ENCODE data around the gene SLC12A7.
"Not testable (repeated sequence)": the region's sequence is repeated elsewhere in the genome, so short reads cannot be mapped to it uniquely, and the experiment has no call there.

SLC12A7 gene

GRCh38 chr5:1128977-1129710, 17.3 kb upstream of the SLC12A7 start:
- TF ChIP-seq JUND (IDR thresholded peaks at IDR 0.05; ENCODE audit: low read depth) = no peak
- DNase-seq (ENCODE audit: low read depth in 1 of 2, low spot score in 1 of 2) = no peak
- in situ Hi-C loops (cut with HindIII; ENCODE audit: low pct_unique_long_range_greater_than_20kb, low sequenced_read_pairs) = no loop called here

- in situ Hi-C loops (cut with HindIII; ENCODE audit: low pct_unique_long_range_greater_than_20kb, low sequenced_read_pairs) = no loop called here
- DNase-seq (ENCODE audit: low read depth in 1 of 2, low spot score in 1 of 2) = peak; percentile 90
- TF ChIP-seq JUND (IDR thresholded peaks at IDR 0.05; ENCODE audit: low read depth) = no peak
Observed at GRCh38 chr5:1127959-1128785, 16.3 kb upstream of the SLC12A7 start.

GRCh38 chr5:1125695-1126094, 13.8 kb upstream of the SLC12A7 start:
- DNase-seq (ENCODE audit: low read depth in 1 of 2, low spot score in 1 of 2); in situ Hi-C loops (cut with HindIII; ENCODE audit: low pct_unique_long_range_greater_than_20kb, low sequenced_read_pairs): not testable (repeated sequence)

- no peak for DNase-seq (ENCODE audit: low read depth in 1 of 2, low spot score in 1 of 2)
- in situ Hi-C loops (cut with HindIII; ENCODE audit: low pct_unique_long_range_greater_than_20kb, low sequenced_read_pairs) = no loop called here
- TF ChIP-seq JUND (IDR thresholded peaks at IDR 0.05; ENCODE audit: low read depth) = no peak
Observed at GRCh38 chr5:1125030-1125357, 13.1 kb upstream of the SLC12A7 start.

- no peak for TF ChIP-seq JUND (IDR thresholded peaks at IDR 0.05; ENCODE audit: low read depth)
- in situ Hi-C loops (cut with HindIII; ENCODE audit: low pct_unique_long_range_greater_than_20kb, low sequenced_read_pairs) = no loop called here
- no peak for DNase-seq (ENCODE audit: low read depth in 1 of 2, low spot score in 1 of 2)
Observed at GRCh38 chr5:1124205-1125029, 12.6 kb upstream of the SLC12A7 start.

- in situ Hi-C loops (cut with HindIII; ENCODE audit: low pct_unique_long_range_greater_than_20kb, low sequenced_read_pairs) = no loop called here
- no peak for DNase-seq (ENCODE audit: low read depth in 1 of 2, low spot score in 1 of 2)
- no peak for TF ChIP-seq JUND (IDR thresholded peaks at IDR 0.05; ENCODE audit: low read depth)
Observed at GRCh38 chr5:1123418-1124147, 11.7 kb upstream of the SLC12A7 start.

GRCh38 chr5:1122511-1123294, 10.8 kb upstream of the SLC12A7 start:
- in situ Hi-C loops (cut with HindIII; ENCODE audit: low pct_unique_long_range_greater_than_20kb, low sequenced_read_pairs) = no loop called here
- TF ChIP-seq JUND (IDR thresholded peaks at IDR 0.05; ENCODE audit: low read depth) = no peak
- no peak for DNase-seq (ENCODE audit: low read depth in 1 of 2, low spot score in 1 of 2)

GRCh38 chr5:1121891-1122290, 10.0 kb upstream of the SLC12A7 start:
- in situ Hi-C loops (cut with HindIII; ENCODE audit: low pct_unique_long_range_greater_than_20kb, low sequenced_read_pairs) = no loop called here
- TF ChIP-seq JUND (IDR thresholded peaks at IDR 0.05; ENCODE audit: low read depth) = no peak
- DNase-seq (ENCODE audit: low read depth in 1 of 2, low spot score in 1 of 2) = no peak

GRCh38 chr5:1121044-1121443, 9.2 kb upstream of the SLC12A7 start:
- in situ Hi-C loops (cut with HindIII; ENCODE audit: low pct_unique_long_range_greater_than_20kb, low sequenced_read_pairs) = no loop called here
- TF ChIP-seq JUND (IDR thresholded peaks at IDR 0.05; ENCODE audit: low read depth) = no peak
- no peak for DNase-seq (ENCODE audit: low read depth in 1 of 2, low spot score in 1 of 2)

GRCh38 chr5:1120236-1120999, 8.6 kb upstream of the SLC12A7 start:
- DNase-seq (ENCODE audit: low read depth in 1 of 2, low spot score in 1 of 2) = no peak
- in situ Hi-C loops (cut with HindIII; ENCODE audit: low pct_unique_long_range_greater_than_20kb, low sequenced_read_pairs) = no loop called here
- TF ChIP-seq JUND (IDR thresholded peaks at IDR 0.05; ENCODE audit: low read depth) = no peak

- TF ChIP-seq JUND (IDR thresholded peaks at IDR 0.05; ENCODE audit: low read depth) = no peak
- no peak for DNase-seq (ENCODE audit: low read depth in 1 of 2, low spot score in 1 of 2)
- in situ Hi-C loops (cut with HindIII; ENCODE audit: low pct_unique_long_range_greater_than_20kb, low sequenced_read_pairs) = no loop called here
Observed at GRCh38 chr5:1119312-1119831, 7.5 kb upstream of the SLC12A7 start.

All from T47D (cell line).